ENCODE data around the gene TBKBP1. TPM values are rescaled to one million over a fixed set of nuclear protein-coding genes. Genes with fewer than 3 reads are reported as not detected.

Gene TBKBP1
- total RNA-seq, 1 experiment from 2014 or later, result 33.2 TPM

DNA sequence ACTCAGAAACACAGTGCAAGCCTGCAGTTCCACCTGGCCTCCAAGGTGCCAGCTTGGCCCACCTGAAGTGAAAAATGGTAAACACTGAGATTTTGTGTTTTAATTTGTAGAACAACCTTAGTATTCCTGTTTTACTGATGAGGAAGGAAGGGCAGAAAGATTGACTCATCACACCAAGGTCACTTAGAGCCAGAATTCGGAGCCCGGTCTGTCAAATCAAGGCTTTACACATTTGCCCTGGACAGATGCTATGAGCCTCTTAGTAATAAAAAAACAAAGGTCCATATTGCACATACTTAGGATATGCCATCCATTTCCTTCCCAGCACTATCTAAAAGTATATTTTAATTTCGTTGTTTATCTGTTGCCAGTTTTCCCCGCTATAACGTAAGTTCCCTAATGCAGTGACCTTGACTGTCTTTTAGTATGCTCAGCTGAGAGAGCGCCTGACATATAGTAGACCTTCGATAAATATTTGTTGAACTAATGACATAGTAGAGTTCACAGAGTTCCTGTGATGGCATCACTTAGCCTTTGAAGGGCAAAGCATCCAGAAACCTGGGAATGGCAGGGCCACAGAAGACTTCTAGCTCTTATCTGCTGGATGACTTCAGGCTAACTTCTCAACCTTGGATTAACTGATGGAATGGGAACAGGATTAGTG is 7.2 kb upstream of the TBKBP1 start:
- H3T11ph ChIP-seq (ENCODE audit: low read length), result no peak overlapping the region
- H2BK120ac ChIP-seq (ENCODE audit: low read depth, low read length, poor library complexity, severe bottlenecking), result no peak overlapping the region
- no peak overlapping the region for H3K56ac ChIP-seq (ENCODE audit: insufficient read length, low read depth, low read length)
- H3K23me2 ChIP-seq (ENCODE audit: insufficient read length, low read depth, low read length, poor library complexity, severe bottlenecking), result no peaks in the 10 kb centered on the region
- H4K8ac ChIP-seq (replicated peaks; ENCODE audit: insufficient read length, low read depth, low read length), result no peak overlapping the region
- H3K18ac ChIP-seq (ENCODE audit: insufficient read length, low read depth, low read length), result no peak overlapping the region
- no peak overlapping the region for H3K9ac ChIP-seq (ENCODE audit: extremely low read depth, insufficient read length, low read length)
- Mint-ChIP-seq H3K9me3 (no peaks in the 10 kb centered on the region; a peak in 1 of 5 replicates), H3K4me3 (no peak overlapping the region), H3K4me1 (peaks cover 32 to 33% of the 10 kb centered on the region in 2 experiments), H3K36me3 (ENCODE audit: insufficient read depth in 1 of 3, low read depth in 3 of 3) (peaks cover 18 to 40% (median 34%) of the 10 kb centered on the region in 3 experiments; a peak in 6 of 7 replicates), H3K27me3 (ENCODE audit: low read depth) (no peaks in the 10 kb centered on the region), H3K27ac (peak overlapping the region; percentile 60 to 90 (median 88); a peak in 3 of 7 replicates)
- H3K27me3 ChIP-seq (ENCODE audit: insufficient read depth, low read length), result no peaks in the 10 kb centered on the region
- no peak overlapping the region for H2BK5ac ChIP-seq (ENCODE audit: insufficient read length, low read length)
- no peak overlapping the region for H3K4ac ChIP-seq (ENCODE audit: low read depth, low read length)
- H3K4me1 ChIP-seq (ENCODE audit: insufficient read depth, low read length), result peaks cover 6% of the 10 kb centered on the region; the same call in 1 of the 2 replicates
- no peak overlapping the region for H2BK20ac ChIP-seq (ENCODE audit: low read depth, low read length, poor library complexity, severe bottlenecking)
- H3K4me2 ChIP-seq (ENCODE audit: insufficient read depth, insufficient read length, low read length), result no peak overlapping the region
- H3K14ac ChIP-seq (ENCODE audit: insufficient read depth, low read length), result no peak overlapping the region
- no peaks in the 10 kb centered on the region for H3K9me3 ChIP-seq (ENCODE audit: control insufficient read depth, low read depth, low read length)
- WGBS (ENCODE audit: extremely low coverage, insufficient read length, low lambda C conversion rate), result no CpG with 5 or more reads among the region's 7 CpGs
- H2BK15ac ChIP-seq (ENCODE audit: low read depth, low read length), result no peak overlapping the region
- no peak overlapping the region for H4K91ac ChIP-seq (ENCODE audit: insufficient read length, low read depth, low read length)
- no peak overlapping the region for H2AFZ ChIP-seq (ENCODE audit: low read length)
- H3K27ac ChIP-seq (ENCODE audit: insufficient read length, low read depth, low read length), result no peak overlapping the region
- H4K20me1 ChIP-seq (ENCODE audit: control insufficient read depth, insufficient read depth, insufficient read length), result no peaks in the 10 kb centered on the region
- H3K79me1 ChIP-seq (ENCODE audit: insufficient read depth, low read depth, low read length, poor library complexity, severe bottlenecking), result no peaks in the 10 kb centered on the region
- DNase-seq, result no peak
- H3K23ac ChIP-seq (ENCODE audit: insufficient read length, low read depth, low read length), result no peak overlapping the region
- no peaks in the 10 kb centered on the region for H3K79me2 ChIP-seq (ENCODE audit: insufficient read depth, low read length)
- TF ChIP-seq, protein P1, sequence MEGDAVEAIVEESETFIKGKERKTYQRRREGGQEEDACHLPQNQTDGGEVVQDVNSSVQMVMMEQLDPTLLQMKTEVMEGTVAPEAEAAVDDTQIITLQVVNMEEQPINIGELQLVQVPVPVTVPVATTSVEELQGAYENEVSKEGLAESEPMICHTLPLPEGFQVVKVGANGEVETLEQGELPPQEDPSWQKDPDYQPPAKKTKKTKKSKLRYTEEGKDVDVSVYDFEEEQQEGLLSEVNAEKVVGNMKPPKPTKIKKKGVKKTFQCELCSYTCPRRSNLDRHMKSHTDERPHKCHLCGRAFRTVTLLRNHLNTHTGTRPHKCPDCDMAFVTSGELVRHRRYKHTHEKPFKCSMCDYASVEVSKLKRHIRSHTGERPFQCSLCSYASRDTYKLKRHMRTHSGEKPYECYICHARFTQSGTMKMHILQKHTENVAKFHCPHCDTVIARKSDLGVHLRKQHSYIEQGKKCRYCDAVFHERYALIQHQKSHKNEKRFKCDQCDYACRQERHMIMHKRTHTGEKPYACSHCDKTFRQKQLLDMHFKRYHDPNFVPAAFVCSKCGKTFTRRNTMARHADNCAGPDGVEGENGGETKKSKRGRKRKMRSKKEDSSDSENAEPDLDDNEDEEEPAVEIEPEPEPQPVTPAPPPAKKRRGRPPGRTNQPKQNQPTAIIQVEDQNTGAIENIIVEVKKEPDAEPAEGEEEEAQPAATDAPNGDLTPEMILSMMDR (conservative IDR thresholded peaks at IDR 0.05), result no peak
- no peak overlapping the region for H4K5ac ChIP-seq (ENCODE audit: insufficient read length, low read depth, low read length)
- no peak overlapping the region for H2AK5ac ChIP-seq (ENCODE audit: insufficient read length, low read length)
- H2BK12ac ChIP-seq (ENCODE audit: insufficient read length, low read depth, low read length), result no peak overlapping the region

Data from H9 (cell line).